B cell (primary cell): ENCODE measurements around the gene DDX24.

Source experiments
- EZH2 ChIP-seq: IDR thresholded peaks from 2 replicates; pipeline ENCODE4 v1.6.1; 2012; ENCODE audit warnings: borderline replicate concordance, low read depth, mild to moderate bottlenecking, moderate library complexity, low read length; ENCODE audit not compliant: insufficient read depth, poor library complexity, severe bottlenecking
- TF ChIP-seq, protein P1 (sequence below): fragments of 200-600 bp; IDR thresholded peaks from one replicate; pipeline ENCODE4 v1.8.0; 2022; ENCODE audit warnings: antibody characterized with exemption, mild to moderate bottlenecking

GRCh38 chr14:93999573-93999972 is 81.4 kb downstream of the DDX24 start:
- TF ChIP-seq, protein P1, sequence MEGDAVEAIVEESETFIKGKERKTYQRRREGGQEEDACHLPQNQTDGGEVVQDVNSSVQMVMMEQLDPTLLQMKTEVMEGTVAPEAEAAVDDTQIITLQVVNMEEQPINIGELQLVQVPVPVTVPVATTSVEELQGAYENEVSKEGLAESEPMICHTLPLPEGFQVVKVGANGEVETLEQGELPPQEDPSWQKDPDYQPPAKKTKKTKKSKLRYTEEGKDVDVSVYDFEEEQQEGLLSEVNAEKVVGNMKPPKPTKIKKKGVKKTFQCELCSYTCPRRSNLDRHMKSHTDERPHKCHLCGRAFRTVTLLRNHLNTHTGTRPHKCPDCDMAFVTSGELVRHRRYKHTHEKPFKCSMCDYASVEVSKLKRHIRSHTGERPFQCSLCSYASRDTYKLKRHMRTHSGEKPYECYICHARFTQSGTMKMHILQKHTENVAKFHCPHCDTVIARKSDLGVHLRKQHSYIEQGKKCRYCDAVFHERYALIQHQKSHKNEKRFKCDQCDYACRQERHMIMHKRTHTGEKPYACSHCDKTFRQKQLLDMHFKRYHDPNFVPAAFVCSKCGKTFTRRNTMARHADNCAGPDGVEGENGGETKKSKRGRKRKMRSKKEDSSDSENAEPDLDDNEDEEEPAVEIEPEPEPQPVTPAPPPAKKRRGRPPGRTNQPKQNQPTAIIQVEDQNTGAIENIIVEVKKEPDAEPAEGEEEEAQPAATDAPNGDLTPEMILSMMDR: no peak
- no peak for TF ChIP-seq EZH2
